Suprapubic skin (tissue), 4 donors: ENCODE measurements around the gene NDUFAF5. TPM values are rescaled to one million over a fixed set of nuclear protein-coding genes. Genes with fewer than 3 reads are reported as not detected.
"Not testable (repeated sequence)": the region's sequence is repeated elsewhere in the genome, so short reads cannot be mapped to it uniquely, and the experiment has no call there.

ENCODE experiments used
- DNase-seq, 2 donors: peaks; one replicate each; pipeline ENCODE4 v3.0.0-alpha.2; 2019; ENCODE audit warnings: low spot score in 2 of 2
- H3K27ac ChIP-seq: fragments of 200-600 bp; sonication (generic); one replicate; pipeline ENCODE4 v1.5.1; 2019
- H3K27me3 ChIP-seq: fragments of 200-600 bp; sonication (generic); one replicate; pipeline ENCODE4 v1.5.1; 2019
- H3K36me3 ChIP-seq: fragments of 200-600 bp; sonication (generic); one replicate; pipeline ENCODE4 v1.5.1; 2019
- H3K4me1 ChIP-seq: fragments of 200-600 bp; sonication (generic); one replicate; pipeline ENCODE4 v1.5.1; 2019
- H3K4me3 ChIP-seq: fragments of 200-600 bp; sonication (generic); one replicate; pipeline ENCODE4 v1.5.1; 2019; ENCODE audit warnings: mild to moderate bottlenecking
- H3K9me3 ChIP-seq: fragments of 200-600 bp; sonication (generic); one replicate; pipeline ENCODE4 v1.5.1; 2019
- EP300 ChIP-seq: sonication (generic); formaldehyde crosslinking; IDR thresholded peaks from one replicate; pipeline ENCODE4 v1.6.1; 2017; ENCODE audit warnings: antibody characterized with exemption
- POLR2A ChIP-seq, 2 donors: fragments of 450-650 bp; IDR thresholded peaks; one replicate each; pipeline ENCODE4 v1.6.1; 2017; ENCODE audit warnings: antibody characterized with exemption in 2 of 2, mild to moderate bottlenecking in 2 of 2, moderate library complexity in 2 of 2
- POLR2AphosphoS5 ChIP-seq, 3 donors: sonication (generic); formaldehyde crosslinking; IDR thresholded peaks; one replicate each; pipeline ENCODE4 v1.6.1; 2017; ENCODE audit warnings: antibody characterized with exemption in 3 of 3
- WGBS: methylation state at CpG from one replicate; pipeline ENCODE4 v1.1.5; 2018; 5-methylcytosine and 5-hydroxymethylcytosine counted together
- total RNA-seq, 4 donors: library from RNA; depleted of rRNA; stranded (reverse); fragments of >200 nt; gene quantifications; one replicate each; pipeline ENCODE4 v1.1.0, GENCODE V29; 2016
- TF ChIP-seq, protein P1 (sequence below), 2 donors: fragments of 200-600 bp in 1 of 2; fragments of 450-650 bp in 1 of 2; sonication (generic) in 1 of 2; IDR thresholded peaks; one replicate each; pipeline ENCODE4 v1.5.1; 2016 to 2019; ENCODE audit warnings: antibody characterized with exemption in 2 of 2, mild to moderate bottlenecking in 1 of 2, moderate library complexity in 1 of 2

The NDUFAF5 gene
- total RNA-seq, 4 donors from 2014 or later: 5.3 to 47.9 (median 20.1) TPM

DNA sequence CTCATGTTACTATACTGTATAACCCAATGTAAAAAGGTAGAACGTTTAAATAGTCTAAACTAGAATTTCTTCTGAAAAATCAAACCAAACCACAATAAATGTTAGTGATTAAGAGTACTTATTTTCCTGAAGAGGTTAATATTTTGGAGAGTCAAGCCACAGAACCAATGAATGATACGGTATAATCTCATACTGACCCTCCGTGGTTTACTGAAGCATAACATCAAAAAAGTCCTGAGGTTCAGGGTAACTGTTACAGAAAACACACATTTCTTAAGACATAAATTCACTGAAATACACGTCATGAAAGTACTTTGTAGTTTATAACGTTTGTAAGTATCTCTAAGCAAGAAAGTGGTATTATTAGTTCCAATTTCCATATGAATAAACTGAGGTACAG lies 29.0 kb upstream of the NDUFAF5 start:
- peaks cover 46% of the 10 kb centered on the region for H3K36me3 ChIP-seq
- H3K4me1 ChIP-seq: no peaks in the 10 kb centered on the region
- no peak for DNase-seq
- no peaks in the 10 kb centered on the region for H3K9me3 ChIP-seq
- no peaks in the 10 kb centered on the region for H3K27me3 ChIP-seq
- no peak overlapping the region for H3K27ac ChIP-seq
- TF ChIP-seq EP300 (no peak), POLR2AphosphoS5 (IDR thresholded peaks at IDR 0.05) (no peak), POLR2A (IDR thresholded peaks at IDR 0.05) (no peak)
- TF ChIP-seq, protein P1, sequence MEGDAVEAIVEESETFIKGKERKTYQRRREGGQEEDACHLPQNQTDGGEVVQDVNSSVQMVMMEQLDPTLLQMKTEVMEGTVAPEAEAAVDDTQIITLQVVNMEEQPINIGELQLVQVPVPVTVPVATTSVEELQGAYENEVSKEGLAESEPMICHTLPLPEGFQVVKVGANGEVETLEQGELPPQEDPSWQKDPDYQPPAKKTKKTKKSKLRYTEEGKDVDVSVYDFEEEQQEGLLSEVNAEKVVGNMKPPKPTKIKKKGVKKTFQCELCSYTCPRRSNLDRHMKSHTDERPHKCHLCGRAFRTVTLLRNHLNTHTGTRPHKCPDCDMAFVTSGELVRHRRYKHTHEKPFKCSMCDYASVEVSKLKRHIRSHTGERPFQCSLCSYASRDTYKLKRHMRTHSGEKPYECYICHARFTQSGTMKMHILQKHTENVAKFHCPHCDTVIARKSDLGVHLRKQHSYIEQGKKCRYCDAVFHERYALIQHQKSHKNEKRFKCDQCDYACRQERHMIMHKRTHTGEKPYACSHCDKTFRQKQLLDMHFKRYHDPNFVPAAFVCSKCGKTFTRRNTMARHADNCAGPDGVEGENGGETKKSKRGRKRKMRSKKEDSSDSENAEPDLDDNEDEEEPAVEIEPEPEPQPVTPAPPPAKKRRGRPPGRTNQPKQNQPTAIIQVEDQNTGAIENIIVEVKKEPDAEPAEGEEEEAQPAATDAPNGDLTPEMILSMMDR (IDR thresholded peaks at IDR 0.05): no peak
- WGBS: 78% methylated on average over 5 of the region's 5 CpGs
- no peak overlapping the region for H3K4me3 ChIP-seq

DNA sequence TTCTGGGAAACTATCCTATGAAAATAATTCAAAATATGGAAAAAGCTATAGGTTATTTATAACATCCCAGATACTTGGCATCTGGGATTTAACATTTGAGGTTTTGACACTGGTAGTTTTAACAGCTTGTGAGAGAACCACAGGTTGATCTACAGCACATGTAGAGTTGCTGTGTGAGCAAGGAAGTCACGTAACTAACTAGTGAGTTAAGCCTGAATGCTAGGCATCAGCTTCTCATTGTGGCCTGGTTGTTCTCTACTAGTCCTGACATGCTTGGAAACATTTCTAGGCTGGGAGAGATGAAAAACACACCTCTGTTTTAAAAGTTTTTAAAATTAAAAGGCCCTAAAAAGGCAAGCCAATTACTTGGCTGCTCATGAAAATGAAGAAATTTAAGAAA lies 28.3 kb upstream of the NDUFAF5 start:
- TF ChIP-seq POLR2A (IDR thresholded peaks at IDR 0.05): no peak
- TF ChIP-seq POLR2AphosphoS5 (IDR thresholded peaks at IDR 0.05): no peak
- TF ChIP-seq EP300: no peak
- TF ChIP-seq, protein P1 (IDR thresholded peaks at IDR 0.05): no peak
- H3K27ac ChIP-seq: no peak overlapping the region
- peaks cover 45% of the 10 kb centered on the region for H3K36me3 ChIP-seq
- no peaks in the 10 kb centered on the region for H3K27me3 ChIP-seq
- no peak overlapping the region for H3K4me3 ChIP-seq
- 91% methylated on average over 1 of the region's 1 CpG for WGBS
- H3K4me1 ChIP-seq: no peaks in the 10 kb centered on the region
- no peak for DNase-seq
- no peaks in the 10 kb centered on the region for H3K9me3 ChIP-seq

DNA sequence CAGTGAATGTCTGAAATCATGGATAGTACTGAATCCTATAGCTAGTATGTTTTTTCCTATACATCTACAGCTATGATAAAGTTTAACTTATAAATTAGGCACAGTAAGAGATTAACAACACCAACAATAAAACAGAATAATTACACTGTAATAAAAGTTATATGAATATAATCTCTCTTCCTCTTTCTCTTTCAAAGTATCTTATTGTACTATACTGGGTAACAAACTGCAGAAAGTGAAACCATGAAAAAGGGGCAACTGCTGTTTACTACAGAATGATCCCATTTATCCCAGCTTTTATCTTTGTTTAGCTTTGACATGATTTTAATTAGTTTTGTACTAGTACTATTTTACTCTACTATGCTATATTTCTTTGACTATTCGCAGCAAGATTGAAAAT lies 25.9 kb upstream of the NDUFAF5 start:
- 96% methylated on average over 1 of the region's 1 CpG for WGBS
- Histone ChIP-seq H3K27ac (no peak overlapping the region), H3K4me1 (peaks cover 3% of the 10 kb centered on the region), H3K27me3 (no peaks in the 10 kb centered on the region), H3K4me3 (no peak overlapping the region), H3K36me3 (peaks cover 44% of the 10 kb centered on the region), H3K9me3 (no peaks in the 10 kb centered on the region)
- no peak for DNase-seq
- TF ChIP-seq POLR2A (IDR thresholded peaks at IDR 0.05): no peak
- TF ChIP-seq, protein P1 (IDR thresholded peaks at IDR 0.05): no peak

DNA sequence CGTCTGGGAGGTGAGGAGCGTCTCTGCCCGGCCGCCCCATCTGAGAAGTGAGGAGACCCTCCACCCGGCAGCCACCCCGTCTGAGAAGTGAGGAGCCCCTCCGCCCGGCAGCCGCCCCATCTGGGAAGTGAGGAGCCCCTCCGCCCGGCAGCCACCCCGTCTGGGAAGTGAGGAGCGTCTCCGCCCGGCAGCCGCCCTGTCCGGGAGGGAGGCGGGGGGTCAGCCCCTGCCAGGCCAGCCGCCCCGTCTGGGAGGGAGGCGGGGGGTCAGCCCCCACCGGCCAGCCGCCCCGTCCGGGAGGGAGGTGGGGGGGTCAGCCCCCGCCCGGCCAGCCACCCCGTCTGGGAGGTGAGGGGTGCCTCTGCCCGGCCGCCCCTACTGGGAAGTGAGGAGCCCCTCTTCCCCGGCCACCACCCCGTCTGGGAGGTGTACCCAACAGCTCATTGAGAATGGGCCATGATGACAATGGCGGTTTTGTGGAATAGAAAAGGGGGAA lies 24.3 kb upstream of the NDUFAF5 start:
- H3K4me1 ChIP-seq, H3K27me3 ChIP-seq, H3K27ac ChIP-seq, H3K9me3 ChIP-seq, H3K4me3 ChIP-seq, DNase-seq: not testable (repeated sequence)
- WGBS: 98% methylated on average over 12 of the region's 33 CpGs
- peaks cover 54% of the 10 kb centered on the region for H3K36me3 ChIP-seq

DNA sequence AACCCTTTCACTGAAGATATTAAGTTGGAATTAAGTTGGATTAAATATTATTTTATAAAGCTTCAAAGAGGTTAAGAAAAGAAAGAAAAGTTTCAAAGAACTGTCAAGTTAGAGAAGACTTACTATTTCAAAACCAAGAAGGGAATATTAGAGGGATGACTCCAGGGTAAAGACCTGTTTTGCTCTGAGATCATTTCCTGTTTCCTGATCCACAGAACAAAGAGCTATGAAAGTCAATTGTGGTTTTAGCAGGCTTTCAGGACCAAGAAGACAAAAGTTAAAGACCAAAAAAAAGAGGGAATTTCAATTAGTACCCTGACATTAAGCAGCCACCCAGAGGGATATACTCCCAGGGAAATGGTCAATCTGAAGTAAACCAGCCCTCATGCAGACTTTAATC lies 19.5 kb upstream of the NDUFAF5 start:
- H3K27ac ChIP-seq: no peak overlapping the region
- no peaks in the 10 kb centered on the region for H3K27me3 ChIP-seq
- no peak overlapping the region for H3K4me3 ChIP-seq
- peaks cover 71% of the 10 kb centered on the region for H3K36me3 ChIP-seq
- DNase-seq: no peak
- no peaks in the 10 kb centered on the region for H3K9me3 ChIP-seq
- TF ChIP-seq POLR2AphosphoS5 (IDR thresholded peaks at IDR 0.05) (no peak), EP300 (no peak), POLR2A (IDR thresholded peaks at IDR 0.05) (no peak)
- TF ChIP-seq, protein P1 (IDR thresholded peaks at IDR 0.05): no peak
- H3K4me1 ChIP-seq: peaks cover 3% of the 10 kb centered on the region

DNA sequence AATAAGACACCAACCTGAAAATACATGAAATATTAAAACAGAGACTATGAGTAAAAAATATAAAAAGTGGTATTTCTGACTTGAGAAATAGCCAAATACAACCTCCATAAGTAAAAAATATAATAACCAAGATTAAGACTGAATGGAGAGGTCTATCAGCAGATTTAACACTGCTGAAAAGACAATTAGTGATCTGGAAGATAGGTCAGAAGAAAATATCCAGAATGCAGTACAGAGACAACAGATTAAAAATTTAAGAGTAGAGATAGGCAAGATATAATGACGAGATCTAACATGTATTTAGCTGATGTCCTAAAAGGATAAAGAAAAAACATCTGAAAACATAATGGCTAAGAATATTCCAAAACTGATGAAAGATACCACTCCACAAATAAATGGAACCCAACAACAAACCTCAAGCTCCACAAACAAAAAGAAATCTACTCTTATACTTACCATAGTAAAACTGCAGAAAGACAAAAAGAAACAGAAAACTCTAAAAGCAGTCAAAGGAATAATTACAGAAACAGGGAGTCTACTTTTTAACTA lies 18.9 kb upstream of the NDUFAF5 start:
- TF ChIP-seq EP300 (no peak), POLR2A (IDR thresholded peaks at IDR 0.05) (no peak), POLR2AphosphoS5 (IDR thresholded peaks at IDR 0.05) (no peak)
- TF ChIP-seq, protein P1 (IDR thresholded peaks at IDR 0.05): no peak
- peaks cover 3% of the 10 kb centered on the region for H3K4me1 ChIP-seq
- no peaks in the 10 kb centered on the region for H3K27me3 ChIP-seq
- 97% methylated on average over 1 of the region's 1 CpG for WGBS
- no peak for DNase-seq
- H3K36me3 ChIP-seq: peaks cover 74% of the 10 kb centered on the region
- H3K9me3 ChIP-seq: no peaks in the 10 kb centered on the region
- no peak overlapping the region for H3K27ac ChIP-seq
- no peak overlapping the region for H3K4me3 ChIP-seq
